H1 (cell line): ENCODE data around the gene DDX11. TPM values are rescaled to one million over a fixed set of nuclear protein-coding genes. Genes with fewer than 3 reads are reported as not detected.
A peak's percentile ranks its signal among the peaks of the same experiment; 100 is the strongest.

Experiments
- CTCF ChIA-PET: fragments of 300-600 bp; sonication (Branson Sonifier 250); formaldehyde crosslinking; loops from one replicate; lab custom pipeline; 2021; ENCODE audit not compliant: partially characterized antibody; lab: Charles Lee
- POLR2A ChIA-PET: fragments of 300-600 bp; sonication (Branson Sonifier 250); formaldehyde crosslinking; loops from one replicate; lab custom pipeline; 2021; ENCODE audit warnings: inconsistent platforms; ENCODE audit not compliant: partially characterized antibody; lab: Charles Lee
- DNase-seq, 2 experiments: peaks; one replicate each; pipeline versions ENCODE4 v3.0.0 to v3.0.0-alpha.2; 2010 to 2022; ENCODE audit warnings: low spot score in 2 of 2, low read depth in 1 of 2, mixed read lengths in 1 of 2
- FAIRE-seq: peaks from 2 replicates; lab custom pipeline; 2011; peaks lifted over from hg19 to GRCh38; lab: Jason Lieb, UNC
- H2AFZ ChIP-seq: 2 replicates; pipeline ENCODE4 v1.8.1; 2012; ENCODE audit warnings: low read length, inconsistent platforms
- H2AK5ac ChIP-seq: 2 replicates; pipeline ENCODE4 v1.6.1; 2013; ENCODE audit warnings: low read depth, low read length
- H2BK120ac ChIP-seq: replicated peaks from 2 replicates; pipeline ENCODE3; 2013; ENCODE audit warnings: low read depth, low read length, inconsistent platforms
- H2BK12ac ChIP-seq: 2 replicates; pipeline ENCODE4 v1.6.1; 2013; ENCODE audit warnings: low read depth, low read length
- H2BK15ac ChIP-seq: 2 replicates; pipeline ENCODE4 v1.6.1; 2013; ENCODE audit warnings: low read length
- H2BK20ac ChIP-seq: 2 replicates; pipeline ENCODE4 v1.6.1; 2013; ENCODE audit warnings: low read length
- H2BK5ac ChIP-seq: 2 replicates; pipeline ENCODE4 v1.6.1; 2013; ENCODE audit warnings: low read depth, low read length
- H3K14ac ChIP-seq: 2 replicates; pipeline ENCODE4 v1.6.1; 2013; ENCODE audit warnings: inconsistent platforms; ENCODE audit not compliant: insufficient read length
- H3K18ac ChIP-seq: 2 replicates; pipeline ENCODE4 v1.6.1; 2013; ENCODE audit warnings: low read length; ENCODE audit errors: extremely low read depth
- H3K23ac ChIP-seq: 2 replicates; pipeline ENCODE4 v1.6.1; 2013; ENCODE audit warnings: inconsistent platforms; ENCODE audit not compliant: insufficient read length
- H3K23me2 ChIP-seq: 2 replicates; pipeline ENCODE4 v1.6.1; 2013; ENCODE audit warnings: low read depth, low read length
- H3K27ac ChIP-seq: 2 replicates; pipeline ENCODE4 v1.6.1; 2011; ENCODE audit warnings: low read depth, low read length, inconsistent platforms
- H3K27me3 ChIP-seq, 4 experiments: replicated peaks in 1 of 4; 1 replicate in 1 of 4; 2 replicates in 3 of 4; pipeline versions ENCODE4 v1.6.1 to v1.8.1; 2011 to 2013; ENCODE audit warnings: low read length in 3 of 4, mild to moderate bottlenecking in 3 of 4, inconsistent platforms in 2 of 4, mixed read lengths in 2 of 4, moderate library complexity in 1 of 4; ENCODE audit not compliant: control insufficient read depth in 3 of 4, insufficient read depth in 3 of 4; ENCODE audit errors: extremely low read depth in 1 of 4
- H3K36me3 ChIP-seq, 4 experiments: 2 replicates each; pipeline versions ENCODE4 v1.6.1 to v1.8.1; 2011 to 2013; ENCODE audit warnings: mild to moderate bottlenecking in 4 of 4, low read length in 3 of 4, moderate library complexity in 2 of 4, control low read depth in 1 of 4, inconsistent platforms in 1 of 4; ENCODE audit not compliant: insufficient read depth in 4 of 4, control insufficient read depth in 2 of 4
- H3K4ac ChIP-seq: replicated peaks from 2 replicates; pipeline ENCODE3; 2013; ENCODE audit warnings: low read length, low read depth, mixed read lengths, inconsistent platforms; ENCODE audit not compliant: insufficient read length
- H3K4me1 ChIP-seq, 4 experiments: replicated peaks in 1 of 4; 1 replicate in 1 of 4; 2 replicates in 3 of 4; pipeline versions ENCODE4 v1.6.1 to v1.8.1; 2011 to 2013; ENCODE audit warnings: low read length in 3 of 4, inconsistent platforms in 2 of 4, mixed read lengths in 1 of 4; ENCODE audit not compliant: insufficient read depth in 4 of 4, control insufficient read depth in 3 of 4
- H3K4me2 ChIP-seq, 2 experiments: 2 replicates each; pipeline versions ENCODE4 v1.6.1 to v1.8.1; 2011 to 2013; ENCODE audit warnings: low read depth in 2 of 2, low read length in 2 of 2, control low read depth in 1 of 2, inconsistent platforms in 1 of 2, mild to moderate bottlenecking in 1 of 2; ENCODE audit not compliant: insufficient read depth in 1 of 2
- H3K4me3 ChIP-seq, 4 experiments: fragments of 200-600, 300-600 bp in 1 of 4; sonication (generic), shearing (Covaris generic), sonication (Bioruptor Twin) in 1 of 4; 2 replicates each; pipeline versions ENCODE4 v1.5.1 to v1.8.1; 2011 to 2016; ENCODE audit warnings: low read length in 4 of 4, low read depth in 3 of 4, control low read depth in 2 of 4, inconsistent platforms in 2 of 4, mild to moderate bottlenecking in 2 of 4, mixed read lengths in 1 of 4, moderate library complexity in 1 of 4; ENCODE audit not compliant: insufficient read depth in 2 of 4; ENCODE audit errors: extremely low read depth in 1 of 4
- H3K56ac ChIP-seq: replicated peaks from 2 replicates; pipeline ENCODE3; 2013; ENCODE audit warnings: low read depth, mild to moderate bottlenecking, mixed read lengths, low read length, inconsistent platforms; ENCODE audit not compliant: insufficient read length
- H3K79me1 ChIP-seq: 2 replicates; pipeline ENCODE4 v1.6.1; 2013; ENCODE audit warnings: low read depth, low read length, control low read depth
- H3K79me2 ChIP-seq, 2 experiments: 2 replicates each; pipeline versions ENCODE4 v1.6.1 to v1.8.1; 2012 to 2013; ENCODE audit warnings: low read length in 2 of 2, mild to moderate bottlenecking in 2 of 2, inconsistent platforms in 1 of 2; ENCODE audit not compliant: insufficient read depth in 2 of 2, control insufficient read depth in 1 of 2
- H3K9ac ChIP-seq, 4 experiments: replicated peaks in 1 of 4; 1 replicate in 1 of 4; 2 replicates in 3 of 4; pipeline versions ENCODE4 v1.6.1 to v1.8.1; 2011 to 2013; ENCODE audit warnings: low read depth in 3 of 4, low read length in 3 of 4, control low read depth in 2 of 4, mild to moderate bottlenecking in 2 of 4, moderate library complexity in 2 of 4, inconsistent platforms in 1 of 4; ENCODE audit errors: extremely low read depth in 1 of 4
- H3K9me3 ChIP-seq, 2 experiments: 2 replicates each; pipeline versions ENCODE4 v1.6.1 to v1.8.1; 2012 to 2013; ENCODE audit warnings: mild to moderate bottlenecking in 2 of 2, moderate library complexity in 2 of 2, control low read depth in 1 of 2, inconsistent platforms in 1 of 2, low read depth in 1 of 2, low read length in 1 of 2, mixed read lengths in 1 of 2; ENCODE audit not compliant: insufficient read depth in 2 of 2
- H4K20me1 ChIP-seq, 2 experiments: replicated peaks in 1 of 2; 2 replicates each; pipeline versions ENCODE3 to v1.8.1; 2011 to 2013; ENCODE audit warnings: inconsistent platforms in 2 of 2, low read length in 2 of 2, mild to moderate bottlenecking in 1 of 2; ENCODE audit not compliant: insufficient read depth in 2 of 2, control insufficient read depth in 1 of 2
- H4K5ac ChIP-seq: 2 replicates; pipeline ENCODE4 v1.6.1; 2013; ENCODE audit warnings: low read length, low read depth, mixed read lengths, inconsistent platforms; ENCODE audit not compliant: insufficient read length
- H4K8ac ChIP-seq: 2 replicates; pipeline ENCODE4 v1.8.0; 2013; ENCODE audit warnings: mild to moderate bottlenecking, moderate library complexity, low read length, inconsistent platforms; ENCODE audit not compliant: insufficient read depth; ENCODE audit errors: extremely low read depth
- H4K91ac ChIP-seq: replicated peaks from 2 replicates; pipeline ENCODE3; 2013; ENCODE audit warnings: low read length, mixed read lengths, inconsistent platforms; ENCODE audit not compliant: insufficient read length
- BCL11A ChIP-seq, 2 experiments: IDR thresholded peaks; one replicate each; pipeline ENCODE4 v1.6.1; 2011; ENCODE audit warnings: low read depth in 2 of 2, low read length in 2 of 2, mild to moderate bottlenecking in 2 of 2
- BRCA1 ChIP-seq: IDR thresholded peaks from 2 replicates; pipeline ENCODE4 v1.6.1; 2012; ENCODE audit warnings: low read depth, low read length, improper control_type of control experiment
- CHD2 ChIP-seq: IDR thresholded peaks from 2 replicates; pipeline ENCODE4 v1.6.1; 2012; ENCODE audit warnings: low read length, improper control_type of control experiment
- CREB1 ChIP-seq: IDR thresholded peaks from 2 replicates; pipeline ENCODE4 v1.6.1; 2012; ENCODE audit warnings: inconsistent platforms
- EZH2 ChIP-seq: fragments of 200-600 bp; sonication (generic); IDR thresholded peaks from 2 replicates; pipeline ENCODE4 v1.7.1; 2012; ENCODE audit warnings: low read depth, mild to moderate bottlenecking, moderate library complexity, low read length, inconsistent platforms; ENCODE audit not compliant: severe bottlenecking
- JUN ChIP-seq: IDR thresholded peaks from 2 replicates; pipeline ENCODE4 v1.6.1; 2011; ENCODE audit warnings: low read depth, mild to moderate bottlenecking, improper control_type of control experiment, low read length
- RFX5 ChIP-seq: IDR thresholded peaks from 2 replicates; pipeline ENCODE4 v1.6.1; 2011; ENCODE audit warnings: low read depth, low read length, improper control_type of control experiment, borderline replicate concordance
- RNF2 ChIP-seq: fragments of 200-900, 300-1000 bp; sonication (generic); IDR thresholded peaks from 2 replicates; pipeline ENCODE4 v1.7.1; 2016; ENCODE audit warnings: borderline replicate concordance, low read depth, mild to moderate bottlenecking, antibody characterized with exemption, low read length; ENCODE audit not compliant: poor library complexity, severe bottlenecking; ENCODE audit errors: missing control alignments
- SP4 ChIP-seq: IDR thresholded peaks from 2 replicates; pipeline ENCODE4 v1.6.1; 2012; ENCODE audit warnings: low read length, inconsistent platforms
- WGBS, 2 experiments: shearing (Covaris generic) in 1 of 2; methylation state at CpG; one replicate each; pipeline versions ENCODE4 v1.1.6 to v1.1.7; 2013 to 2015; ENCODE audit warnings: low lambda C conversion rate in 2 of 2, mixed read lengths in 2 of 2, inconsistent platforms in 1 of 2, low coverage in 1 of 2, missing lambda C conversion rate in 1 of 2; ENCODE audit not compliant: insufficient replicate concordance in 2 of 2, insufficient coverage in 1 of 2, insufficient read length in 1 of 2; ENCODE audit errors: extremely low coverage in 1 of 2, missing lambda C conversion rate in 1 of 2; 5-methylcytosine and 5-hydroxymethylcytosine counted together
- polyA plus RNA-seq, 7 experiments: library from polyadenylated mRNA; depleted of rRNA in 3 of 7; stranded (reverse) in 5 of 7; unstranded in 2 of 7; fragments of >200 nt in 5 of 7; fragments of 200-250 nt in 2 of 7; gene quantifications; 1 replicate in 5 of 7; 2 replicates in 1 of 7; 4 replicates in 1 of 7; pipeline versions ENCODE4 v1.2.1 to v1.2.3, GENCODE V29; 2011 to 2013; ENCODE audit warnings: missing spikeins in 2 of 7, mixed read lengths in 2 of 7
- total RNA-seq: library from RNA; stranded (reverse); fragmentation: NEBNext Ultra II Directional; extraction: Animal tissue kit (Norgen Biotek cat#: 25700); gene quantifications from 2 replicates; pipeline ENCODE4 v1.2.1, GENCODE V29; 2021
- TF ChIP-seq, protein P1 (sequence below): IDR thresholded peaks from 2 replicates; pipeline ENCODE4 v1.6.1; 2012; ENCODE audit warnings: low read length, inconsistent platforms

DDX11 gene
- total and polyA plus RNA-seq, 2 of the 8 experiments (the other 6 are each of a cell fraction or from before 2014, with no cell fraction given), result 61.6 to 141 TPM

DNA sequence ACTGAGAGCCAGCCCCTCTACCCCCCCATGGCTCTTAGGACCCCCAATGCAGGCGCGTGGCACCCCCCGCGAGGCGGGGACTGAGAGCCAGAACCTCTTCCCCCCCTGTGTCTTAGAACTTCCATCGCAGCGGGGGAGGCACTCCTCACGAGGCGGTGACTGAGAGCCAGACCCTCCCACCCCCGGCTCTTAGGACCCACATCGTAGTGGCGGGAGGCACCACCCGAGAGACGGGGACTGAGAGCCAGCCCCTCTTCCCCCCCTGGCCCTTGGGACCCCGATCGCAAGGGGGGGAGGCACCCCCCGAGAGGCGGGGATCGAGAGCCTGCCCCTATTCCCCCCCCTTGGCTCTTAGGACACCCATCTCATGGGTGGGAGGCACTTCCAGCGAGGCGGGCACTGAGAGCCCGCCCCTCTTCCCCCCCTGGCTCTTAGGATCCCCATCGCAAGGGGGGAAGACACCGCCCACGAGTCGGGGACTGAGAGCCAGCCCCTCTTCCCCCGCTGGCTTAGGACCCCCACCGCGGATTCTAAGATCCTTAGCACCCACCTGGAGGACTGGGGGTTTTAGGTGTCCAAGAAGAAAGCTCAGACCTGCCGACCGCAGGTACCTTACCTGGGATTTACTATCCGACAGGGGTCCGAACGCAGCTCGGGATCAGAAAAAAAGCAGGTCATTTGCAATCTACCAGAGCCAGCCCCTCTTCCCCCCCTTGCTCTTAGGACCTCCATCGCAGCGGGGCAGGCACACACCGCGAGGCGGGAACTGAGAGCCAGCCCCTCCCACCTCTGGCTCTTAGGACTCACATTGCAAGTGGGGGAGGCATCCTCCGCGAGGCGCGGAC lies 44.9 kb downstream of the DDX11 start:
- 7% methylated on average over 22 of the region's 44 CpGs; no CpG with 5 or more reads in 1 of the 2 experiments for WGBS, 2 experiments
- no peak overlapping the region for H4K5ac ChIP-seq
- no peak overlapping the region for H3K14ac ChIP-seq
- no peak overlapping the region for H2AFZ ChIP-seq
- H2AK5ac ChIP-seq, result no peak overlapping the region
- H3K4me1 ChIP-seq, result peaks cover 0 to 9% (median 0%) of the 10 kb centered on the region in 4 experiments; a peak in 5 of 7 replicates
- no peak overlapping the region for H2BK20ac ChIP-seq
- H3K36me3 ChIP-seq, result no peaks in the 10 kb centered on the region; a peak in 1 of 8 replicates
- POLR2A ChIA-PET, result no interaction called here
- H4K8ac ChIP-seq, result peak overlapping the region; percentile 3; the same call in 1 of the 2 replicates
- CTCF ChIA-PET, result interaction anchor here (0.6 to 2.3 kb wide), 6 partner anchors 83 to 128 kb away, joined by 3 to 8 read pairs (median 6); no protein-coding TSS in a partner anchor
- peak in 1 of 2 experiments; percentile 72 for DNase-seq
- no peak overlapping the region for H3K23ac ChIP-seq
- H3K9ac ChIP-seq, result no peak overlapping the region
- no peak overlapping the region for H2BK120ac ChIP-seq
- no peak for FAIRE-seq
- H4K91ac ChIP-seq, result no peak overlapping the region
- H4K20me1 ChIP-seq, result peaks cover 0 to 2% of the 10 kb centered on the region in 2 experiments
- H3K4me2 ChIP-seq, result peak overlapping the region; percentile 71 to 73
- no peak overlapping the region for H2BK12ac ChIP-seq
- H3K27me3 ChIP-seq, result peaks cover 18 to 33% (median 31%) of the 10 kb centered on the region in 4 experiments
- no peak overlapping the region for H3K56ac ChIP-seq
- H2BK15ac ChIP-seq, result no peak overlapping the region
- H3K9me3 ChIP-seq, result no peaks in the 10 kb centered on the region
- H3K23me2 ChIP-seq, result peaks cover 11% of the 10 kb centered on the region; the same call in 1 of the 2 replicates
- peak overlapping the region; percentile 26 to 60 (median 39); a peak in 7 of 8 replicates for H3K4me3 ChIP-seq
- no peaks in the 10 kb centered on the region for H3K79me2 ChIP-seq
- no peak overlapping the region; the same call in 1 of the 2 replicates for H3K18ac ChIP-seq
- no peaks in the 10 kb centered on the region for H3K79me1 ChIP-seq
- H2BK5ac ChIP-seq, result no peak overlapping the region
- no peak overlapping the region for H3K4ac ChIP-seq
- no peak overlapping the region for H3K27ac ChIP-seq
- no peak for TF ChIP-seq BRCA1
- peak; percentile 36; the same call in 1 of the 2 replicates for TF ChIP-seq CHD2
- TF ChIP-seq JUN, result no peak
- no peak for TF ChIP-seq BCL11A (IDR thresholded peaks at IDR 0.05; ENCODE audit: low read depth in 2 of 2, low read length in 2 of 2)
- no peak for TF ChIP-seq CREB1
- TF ChIP-seq, protein P1, sequence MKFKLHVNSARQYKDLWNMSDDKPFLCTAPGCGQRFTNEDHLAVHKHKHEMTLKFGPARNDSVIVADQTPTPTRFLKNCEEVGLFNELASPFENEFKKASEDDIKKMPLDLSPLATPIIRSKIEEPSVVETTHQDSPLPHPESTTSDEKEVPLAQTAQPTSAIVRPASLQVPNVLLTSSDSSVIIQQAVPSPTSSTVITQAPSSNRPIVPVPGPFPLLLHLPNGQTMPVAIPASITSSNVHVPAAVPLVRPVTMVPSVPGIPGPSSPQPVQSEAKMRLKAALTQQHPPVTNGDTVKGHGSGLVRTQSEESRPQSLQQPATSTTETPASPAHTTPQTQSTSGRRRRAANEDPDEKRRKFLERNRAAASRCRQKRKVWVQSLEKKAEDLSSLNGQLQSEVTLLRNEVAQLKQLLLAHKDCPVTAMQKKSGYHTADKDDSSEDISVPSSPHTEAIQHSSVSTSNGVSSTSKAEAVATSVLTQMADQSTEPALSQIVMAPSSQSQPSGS, result no peak
- no peak for TF ChIP-seq SP4
- TF ChIP-seq RNF2, result no peak
- peak; percentile 21 for TF ChIP-seq EZH2
- TF ChIP-seq RFX5, result no peak
